H1 (cell line): ENCODE data around the gene USP36. TPM values are rescaled to one million over a fixed set of nuclear protein-coding genes. Genes with fewer than 3 reads are reported as not detected.

Source experiments
- CTCF ChIA-PET: fragments of 300-600 bp; sonication (Branson Sonifier 250); formaldehyde crosslinking; loops from one replicate; lab custom pipeline; 2021; ENCODE audit not compliant: partially characterized antibody; lab: Charles Lee
- POLR2A ChIA-PET: fragments of 300-600 bp; sonication (Branson Sonifier 250); formaldehyde crosslinking; loops from one replicate; lab custom pipeline; 2021; ENCODE audit warnings: inconsistent platforms; ENCODE audit not compliant: partially characterized antibody; lab: Charles Lee
- DNase-seq, 2 experiments: peaks; one replicate each; pipeline versions ENCODE4 v3.0.0 to v3.0.0-alpha.2; 2010 to 2022; ENCODE audit warnings: low spot score in 2 of 2, low read depth in 1 of 2, mixed read lengths in 1 of 2
- FAIRE-seq: peaks from 2 replicates; lab custom pipeline; 2011; peaks lifted over from hg19 to GRCh38; lab: Jason Lieb, UNC
- H2AFZ ChIP-seq: 2 replicates; pipeline ENCODE4 v1.8.1; 2012; ENCODE audit warnings: low read length, inconsistent platforms
- H2AK5ac ChIP-seq: 2 replicates; pipeline ENCODE4 v1.6.1; 2013; ENCODE audit warnings: low read depth, low read length
- H2BK120ac ChIP-seq: replicated peaks from 2 replicates; pipeline ENCODE3; 2013; ENCODE audit warnings: low read depth, low read length, inconsistent platforms
- H2BK12ac ChIP-seq: 2 replicates; pipeline ENCODE4 v1.6.1; 2013; ENCODE audit warnings: low read depth, low read length
- H2BK15ac ChIP-seq: 2 replicates; pipeline ENCODE4 v1.6.1; 2013; ENCODE audit warnings: low read length
- H2BK20ac ChIP-seq: 2 replicates; pipeline ENCODE4 v1.6.1; 2013; ENCODE audit warnings: low read length
- H2BK5ac ChIP-seq: 2 replicates; pipeline ENCODE4 v1.6.1; 2013; ENCODE audit warnings: low read depth, low read length
- H3K14ac ChIP-seq: 2 replicates; pipeline ENCODE4 v1.6.1; 2013; ENCODE audit warnings: inconsistent platforms; ENCODE audit not compliant: insufficient read length
- H3K18ac ChIP-seq: 2 replicates; pipeline ENCODE4 v1.6.1; 2013; ENCODE audit warnings: low read length; ENCODE audit errors: extremely low read depth
- H3K23ac ChIP-seq: 2 replicates; pipeline ENCODE4 v1.6.1; 2013; ENCODE audit warnings: inconsistent platforms; ENCODE audit not compliant: insufficient read length
- H3K23me2 ChIP-seq: 2 replicates; pipeline ENCODE4 v1.6.1; 2013; ENCODE audit warnings: low read depth, low read length
- H3K27ac ChIP-seq: 2 replicates; pipeline ENCODE4 v1.6.1; 2011; ENCODE audit warnings: low read depth, low read length, inconsistent platforms
- H3K27me3 ChIP-seq, 4 experiments: replicated peaks in 1 of 4; 1 replicate in 1 of 4; 2 replicates in 3 of 4; pipeline versions ENCODE4 v1.6.1 to v1.8.1; 2011 to 2013; ENCODE audit warnings: low read length in 3 of 4, mild to moderate bottlenecking in 3 of 4, inconsistent platforms in 2 of 4, mixed read lengths in 2 of 4, moderate library complexity in 1 of 4; ENCODE audit not compliant: control insufficient read depth in 3 of 4, insufficient read depth in 3 of 4; ENCODE audit errors: extremely low read depth in 1 of 4
- H3K36me3 ChIP-seq, 4 experiments: 2 replicates each; pipeline versions ENCODE4 v1.6.1 to v1.8.1; 2011 to 2013; ENCODE audit warnings: mild to moderate bottlenecking in 4 of 4, low read length in 3 of 4, moderate library complexity in 2 of 4, control low read depth in 1 of 4, inconsistent platforms in 1 of 4; ENCODE audit not compliant: insufficient read depth in 4 of 4, control insufficient read depth in 2 of 4
- H3K4ac ChIP-seq: replicated peaks from 2 replicates; pipeline ENCODE3; 2013; ENCODE audit warnings: low read length, low read depth, mixed read lengths, inconsistent platforms; ENCODE audit not compliant: insufficient read length
- H3K4me1 ChIP-seq, 4 experiments: replicated peaks in 1 of 4; 1 replicate in 1 of 4; 2 replicates in 3 of 4; pipeline versions ENCODE4 v1.6.1 to v1.8.1; 2011 to 2013; ENCODE audit warnings: low read length in 3 of 4, inconsistent platforms in 2 of 4, mixed read lengths in 1 of 4; ENCODE audit not compliant: insufficient read depth in 4 of 4, control insufficient read depth in 3 of 4
- H3K4me2 ChIP-seq, 2 experiments: 2 replicates each; pipeline versions ENCODE4 v1.6.1 to v1.8.1; 2011 to 2013; ENCODE audit warnings: low read depth in 2 of 2, low read length in 2 of 2, control low read depth in 1 of 2, inconsistent platforms in 1 of 2, mild to moderate bottlenecking in 1 of 2; ENCODE audit not compliant: insufficient read depth in 1 of 2
- H3K4me3 ChIP-seq, 4 experiments: fragments of 200-600, 300-600 bp in 1 of 4; sonication (generic), shearing (Covaris generic), sonication (Bioruptor Twin) in 1 of 4; 2 replicates each; pipeline versions ENCODE4 v1.5.1 to v1.8.1; 2011 to 2016; ENCODE audit warnings: low read length in 4 of 4, low read depth in 3 of 4, control low read depth in 2 of 4, inconsistent platforms in 2 of 4, mild to moderate bottlenecking in 2 of 4, mixed read lengths in 1 of 4, moderate library complexity in 1 of 4; ENCODE audit not compliant: insufficient read depth in 2 of 4; ENCODE audit errors: extremely low read depth in 1 of 4
- H3K56ac ChIP-seq: replicated peaks from 2 replicates; pipeline ENCODE3; 2013; ENCODE audit warnings: low read depth, mild to moderate bottlenecking, mixed read lengths, low read length, inconsistent platforms; ENCODE audit not compliant: insufficient read length
- H3K79me1 ChIP-seq: 2 replicates; pipeline ENCODE4 v1.6.1; 2013; ENCODE audit warnings: low read depth, low read length, control low read depth
- H3K79me2 ChIP-seq, 2 experiments: 2 replicates each; pipeline versions ENCODE4 v1.6.1 to v1.8.1; 2012 to 2013; ENCODE audit warnings: low read length in 2 of 2, mild to moderate bottlenecking in 2 of 2, inconsistent platforms in 1 of 2; ENCODE audit not compliant: insufficient read depth in 2 of 2, control insufficient read depth in 1 of 2
- H3K9ac ChIP-seq, 4 experiments: replicated peaks in 1 of 4; 1 replicate in 1 of 4; 2 replicates in 3 of 4; pipeline versions ENCODE4 v1.6.1 to v1.8.1; 2011 to 2013; ENCODE audit warnings: low read depth in 3 of 4, low read length in 3 of 4, control low read depth in 2 of 4, mild to moderate bottlenecking in 2 of 4, moderate library complexity in 2 of 4, inconsistent platforms in 1 of 4; ENCODE audit errors: extremely low read depth in 1 of 4
- H3K9me3 ChIP-seq, 2 experiments: 2 replicates each; pipeline versions ENCODE4 v1.6.1 to v1.8.1; 2012 to 2013; ENCODE audit warnings: mild to moderate bottlenecking in 2 of 2, moderate library complexity in 2 of 2, control low read depth in 1 of 2, inconsistent platforms in 1 of 2, low read depth in 1 of 2, low read length in 1 of 2, mixed read lengths in 1 of 2; ENCODE audit not compliant: insufficient read depth in 2 of 2
- H4K20me1 ChIP-seq, 2 experiments: replicated peaks in 1 of 2; 2 replicates each; pipeline versions ENCODE3 to v1.8.1; 2011 to 2013; ENCODE audit warnings: inconsistent platforms in 2 of 2, low read length in 2 of 2, mild to moderate bottlenecking in 1 of 2; ENCODE audit not compliant: insufficient read depth in 2 of 2, control insufficient read depth in 1 of 2
- H4K5ac ChIP-seq: 2 replicates; pipeline ENCODE4 v1.6.1; 2013; ENCODE audit warnings: low read length, low read depth, mixed read lengths, inconsistent platforms; ENCODE audit not compliant: insufficient read length
- H4K8ac ChIP-seq: 2 replicates; pipeline ENCODE4 v1.8.0; 2013; ENCODE audit warnings: mild to moderate bottlenecking, moderate library complexity, low read length, inconsistent platforms; ENCODE audit not compliant: insufficient read depth; ENCODE audit errors: extremely low read depth
- H4K91ac ChIP-seq: replicated peaks from 2 replicates; pipeline ENCODE3; 2013; ENCODE audit warnings: low read length, mixed read lengths, inconsistent platforms; ENCODE audit not compliant: insufficient read length
- CHD1 ChIP-seq: IDR thresholded peaks from 2 replicates; pipeline ENCODE4 v1.6.1; 2012; ENCODE audit warnings: low read depth, low read length, improper control_type of control experiment
- KDM4A ChIP-seq: IDR thresholded peaks from one replicate; pipeline ENCODE4 v1.7.1; 2012; ENCODE audit warnings: low read depth, mild to moderate bottlenecking, moderate library complexity, low read length, inconsistent platforms; ENCODE audit not compliant: severe bottlenecking
- TEAD4 ChIP-seq: IDR thresholded peaks from 2 replicates; pipeline ENCODE4 v1.6.1; 2012; ENCODE audit warnings: low read depth, low read length, inconsistent platforms, mixed read lengths
- WGBS, 2 experiments: shearing (Covaris generic) in 1 of 2; methylation state at CpG; one replicate each; pipeline versions ENCODE4 v1.1.6 to v1.1.7; 2013 to 2015; ENCODE audit warnings: low lambda C conversion rate in 2 of 2, mixed read lengths in 2 of 2, inconsistent platforms in 1 of 2, low coverage in 1 of 2, missing lambda C conversion rate in 1 of 2; ENCODE audit not compliant: insufficient replicate concordance in 2 of 2, insufficient coverage in 1 of 2, insufficient read length in 1 of 2; ENCODE audit errors: extremely low coverage in 1 of 2, missing lambda C conversion rate in 1 of 2; 5-methylcytosine and 5-hydroxymethylcytosine counted together
- polyA plus RNA-seq, 7 experiments: library from polyadenylated mRNA; depleted of rRNA in 3 of 7; stranded (reverse) in 5 of 7; unstranded in 2 of 7; fragments of >200 nt in 5 of 7; fragments of 200-250 nt in 2 of 7; gene quantifications; 1 replicate in 5 of 7; 2 replicates in 1 of 7; 4 replicates in 1 of 7; pipeline versions ENCODE4 v1.2.1 to v1.2.3, GENCODE V29; 2011 to 2013; ENCODE audit warnings: missing spikeins in 2 of 7, mixed read lengths in 2 of 7
- total RNA-seq: library from RNA; stranded (reverse); fragmentation: NEBNext Ultra II Directional; extraction: Animal tissue kit (Norgen Biotek cat#: 25700); gene quantifications from 2 replicates; pipeline ENCODE4 v1.2.1, GENCODE V29; 2021

Gene USP36
- total and polyA plus RNA-seq, 2 of the 8 experiments (the other 6 are each of a cell fraction or from before 2014, with no cell fraction given) = 40.7 to 67.7 TPM

DNA sequence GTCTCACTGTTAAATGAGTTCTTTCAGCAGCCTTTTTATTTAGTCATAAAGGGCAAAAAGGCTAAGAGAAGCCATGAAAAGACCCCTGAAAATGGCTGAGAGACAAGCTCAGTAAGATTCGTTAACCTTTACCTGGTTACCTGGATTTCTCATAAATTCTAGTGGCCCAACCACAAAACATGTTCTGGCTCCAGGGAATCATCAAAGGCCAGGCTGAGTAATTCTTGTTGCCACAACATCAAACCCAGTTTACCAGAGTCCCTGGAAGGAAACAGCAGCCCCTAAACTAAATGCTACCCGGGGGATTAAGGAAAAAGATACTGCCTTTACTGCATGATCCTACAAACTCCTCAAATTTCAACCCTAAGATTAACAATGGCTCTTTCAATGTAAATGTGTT lies 74.4 kb downstream of the USP36 start:
- Histone ChIP-seq H3K4me3 (no peak overlapping the region), H2AFZ (no peak overlapping the region), H3K27me3 (no peaks in the 10 kb centered on the region), H3K79me2 (peaks cover 0 to 4% of the 10 kb centered on the region in 2 experiments; a peak in 2 of 4 replicates), H3K9ac (no peak overlapping the region), H2BK5ac (no peak overlapping the region), H3K27ac (no peak overlapping the region), H3K79me1 (peaks cover 9% of the 10 kb centered on the region), H4K8ac (no peak overlapping the region), H2BK12ac (no peak overlapping the region), H3K4me1 (no peaks in the 10 kb centered on the region; a peak in 1 of 7 replicates), H3K4me2 (no peak overlapping the region), H3K56ac (no peak overlapping the region), H3K36me3 (no peaks in the 10 kb centered on the region), H3K23ac (no peak overlapping the region), H2BK20ac (no peak overlapping the region), H3K23me2 (peaks cover 2% of the 10 kb centered on the region; the same call in 1 of the 2 replicates), H4K91ac (no peak overlapping the region), H4K5ac (no peak overlapping the region), H4K20me1 (peaks cover 0 to 6% of the 10 kb centered on the region in 2 experiments), H2AK5ac (no peak overlapping the region), H2BK15ac (no peak overlapping the region), H3K18ac (no peak overlapping the region), H3K9me3 (no peaks in the 10 kb centered on the region; a peak in 1 of 4 replicates), H3K4ac (no peak overlapping the region), H2BK120ac (no peak overlapping the region), H3K14ac (no peak overlapping the region)
- WGBS, 2 experiments = 89% methylated on average over 2 of the region's 2 CpGs; no CpG with 5 or more reads in 1 of the 2 experiments
- no peak for FAIRE-seq
- ChIA-PET POLR2A (no interaction called here), CTCF (interaction anchor here (1.1 kb wide), 1 partner anchor 58 kb away, joined by 5 read pairs; no protein-coding TSS in a partner anchor)
- TF ChIP-seq TEAD4 (no peak), KDM4A (no peak), CHD1 (no peak)
- no peak for DNase-seq
